Measurements from ENCODE around the gene BEST4.

GRCh38 chr1:44819608-44820327, 31.8 kb upstream of the BEST4 start:
- TF ChIP-seq REST (IDR thresholded peaks at IDR 0.05; ENCODE audit: insufficient read depth in 1 of 2, low read depth in 2 of 2, low read length in 2 of 2) (no peak), POLR2AphosphoS5 (IDR thresholded peaks at IDR 0.05; ENCODE audit: low read depth, low read length) (peak; percentile 98)

Data from PFSK-1 (cell line).